GM18873 (cell line): ENCODE data around the gene RALGPS1.

Experiments
- ATAC-seq: cut with Tn5 transposase; IDR thresholded peaks from one replicate; pipeline ENCODE4 v1.9.1; 2021; ENCODE audit warnings: mild to moderate bottlenecking, moderate library complexity, moderate number of reproducible peaks; ENCODE audit not compliant: unreplicated experiment, low FRiP score

Gene RALGPS1

GRCh38 chr9:127210851-127211730 is 296.5 kb downstream of the RALGPS1 start:
- ATAC-seq, result no peak

GRCh38 chr9:127211983-127212382 is 297.4 kb downstream of the RALGPS1 start:
- ATAC-seq, result no peak

- ATAC-seq, result no peak
These were observed 297.9 kb downstream of the RALGPS1 start for GRCh38 chr9:127212453-127212852.

GRCh38 chr9:127213859-127214258 is 299.3 kb downstream of the RALGPS1 start:
- no peak for ATAC-seq

- ATAC-seq, result no peak
These were observed 300.1 kb downstream of the RALGPS1 start for GRCh38 chr9:127214421-127215267.

GRCh38 chr9:127215268-127216209 is 301.0 kb downstream of the RALGPS1 start:
- ATAC-seq, result no peak

- ATAC-seq, result no peak
These were observed 301.8 kb downstream of the RALGPS1 start for GRCh38 chr9:127216210-127216887.

- ATAC-seq, result no peak
These were observed 302.3 kb downstream of the RALGPS1 start for GRCh38 chr9:127216888-127217217.

- ATAC-seq, result no peak
These were observed 304.2 kb downstream of the RALGPS1 start for GRCh38 chr9:127218818-127219217.

- no peak for ATAC-seq
These were observed 304.9 kb downstream of the RALGPS1 start for GRCh38 chr9:127219520-127219919.

GRCh38 chr9:127221695-127222094 is 307.1 kb downstream of the RALGPS1 start:
- ATAC-seq, result no peak

GRCh38 chr9:127222388-127223095 is 308.0 kb downstream of the RALGPS1 start:
- no peak for ATAC-seq

- no peak for ATAC-seq
These were observed 308.7 kb downstream of the RALGPS1 start for GRCh38 chr9:127223266-127223665.

- no peak for ATAC-seq
These were observed 309.2 kb downstream of the RALGPS1 start for GRCh38 chr9:127223810-127224177.

GRCh38 chr9:127224178-127224882 is 309.7 kb downstream of the RALGPS1 start:
- ATAC-seq, result peak; percentile 46

- ATAC-seq, result no peak
These were observed 310.5 kb downstream of the RALGPS1 start for GRCh38 chr9:127224883-127225739.

- no peak for ATAC-seq
These were observed 311.4 kb downstream of the RALGPS1 start for GRCh38 chr9:127225801-127226625.
